Activated CD8-positive, alpha-beta memory T cell treated with anti-CD3 and anti-CD28 coated beads for 24 hours (primary cell): ENCODE results near the gene TOMM20.
"Not testable (repeated sequence)": the region's sequence is repeated elsewhere in the genome, so short reads cannot be mapped to it uniquely, and the experiment has no call there.

Experiments
- DNase-seq: peaks from one replicate; pipeline ENCODE4 v3.0.0-alpha.2; 2020

Gene TOMM20

GRCh38 chr1:235101558-235102258, 26.9 kb downstream of the TOMM20 start:
- peak; percentile 30 for DNase-seq

- DNase-seq, result peak; percentile 42
Measured at GRCh38 chr1:235100194-235100772, 28.4 kb downstream of the TOMM20 start.

- DNase-seq, result peak; percentile 50
Measured at GRCh38 chr1:235098991-235099390, 29.6 kb downstream of the TOMM20 start.

GRCh38 chr1:235098547-235098946, 30.1 kb downstream of the TOMM20 start:
- peak; percentile 21 for DNase-seq

GRCh38 chr1:235097501-235097900, 31.1 kb downstream of the TOMM20 start:
- not testable (repeated sequence) for DNase-seq

- DNase-seq, result no peak
Measured at GRCh38 chr1:235095938-235096562, 32.6 kb downstream of the TOMM20 start.

GRCh38 chr1:235093696-235094592, 34.7 kb downstream of the TOMM20 start:
- peak; percentile 94 for DNase-seq

- DNase-seq, result no peak
Measured at GRCh38 chr1:235093013-235093695, 35.5 kb downstream of the TOMM20 start.

- DNase-seq, result not testable (repeated sequence)
Measured at GRCh38 chr1:235092415-235092814, 36.2 kb downstream of the TOMM20 start.

- DNase-seq, result not testable (repeated sequence)
Measured at GRCh38 chr1:235092045-235092406, 36.6 kb downstream of the TOMM20 start.

GRCh38 chr1:235091319-235092044, 37.2 kb downstream of the TOMM20 start:
- DNase-seq, result not testable (repeated sequence)

GRCh38 chr1:235090406-235091069, 38.1 kb downstream of the TOMM20 start:
- DNase-seq, result no peak

- DNase-seq, result no peak
Measured at GRCh38 chr1:235088907-235089306, 39.7 kb downstream of the TOMM20 start.

- no peak for DNase-seq
Measured at GRCh38 chr1:235088430-235088829, 40.2 kb downstream of the TOMM20 start.

GRCh38 chr1:235087906-235088305, 40.7 kb downstream of the TOMM20 start:
- no peak for DNase-seq

GRCh38 chr1:235085411-235086117, 43.1 kb downstream of the TOMM20 start:
- not testable (repeated sequence) for DNase-seq

GRCh38 chr1:235080788-235081187, 47.8 kb downstream of the TOMM20 start:
- DNase-seq, result not testable (repeated sequence)

- DNase-seq, result not testable (repeated sequence)
Measured at GRCh38 chr1:235080297-235080657, 48.4 kb downstream of the TOMM20 start.

- no peak for DNase-seq
Measured at GRCh38 chr1:235079443-235080296, 49.0 kb downstream of the TOMM20 start.
